ENCODE results near the gene FAM43B. TPM values are rescaled to one million over a fixed set of nuclear protein-coding genes. Genes with fewer than 3 reads are reported as not detected.

Gene FAM43B
- total RNA-seq, 3 donors from 2014 or later: 0.16 to 0.33 (median 0.29) TPM

DNA sequence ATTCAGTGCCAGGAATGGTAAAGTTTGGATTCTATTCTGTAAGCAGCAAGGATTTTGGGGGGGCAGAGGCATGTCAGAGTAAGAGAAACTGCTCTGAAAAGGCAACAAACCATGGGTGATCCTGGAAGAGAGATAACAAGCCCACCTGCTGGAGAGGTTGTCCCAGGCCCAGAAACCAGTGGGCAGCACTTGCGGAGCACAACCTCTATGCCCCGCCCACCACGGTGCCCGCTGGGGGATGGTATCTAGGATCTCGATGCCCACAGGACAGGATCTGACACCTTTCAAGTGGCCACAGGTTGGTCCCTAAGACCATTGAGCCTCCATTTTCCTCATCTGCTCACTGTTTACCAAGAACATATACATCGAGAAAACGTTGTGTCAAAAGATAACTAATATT, 24.2 kb upstream of the FAM43B start:
- no peak for DNase-seq (ENCODE audit: low spot score in 2 of 2)

DNA sequence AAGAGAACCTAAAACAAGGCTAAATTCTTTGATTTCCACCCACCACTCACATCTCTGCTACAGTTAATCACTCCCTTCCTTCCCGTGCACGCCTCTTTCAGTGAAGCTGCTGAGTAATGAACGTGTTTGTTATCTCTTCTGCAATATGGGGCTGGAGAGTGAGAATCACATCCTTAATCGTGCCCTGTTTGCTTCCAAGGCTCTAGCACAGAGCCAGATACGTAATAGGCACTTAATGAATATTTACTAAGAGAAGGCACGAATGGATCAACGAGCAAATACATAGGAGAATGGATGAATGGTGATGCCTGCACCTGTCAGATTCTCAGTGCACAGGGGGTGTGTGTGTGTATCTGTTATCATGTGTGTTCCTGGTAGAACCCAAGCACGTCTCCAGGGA, 22.1 kb upstream of the FAM43B start:
- no peaks in the 10 kb centered on the region for H3K4me1 ChIP-seq
- peaks cover 0 to 7% of the 10 kb centered on the region in 2 donors for H3K27me3 ChIP-seq
- no peak overlapping the region for H3K4me3 ChIP-seq
- no peaks in the 10 kb centered on the region for H3K36me3 ChIP-seq
- H3K27ac ChIP-seq: no peak overlapping the region
- intact Hi-C loops (cut with DNase I; ENCODE audit: low total_unique reads): loop anchor here (1.0 kb wide), 1 partner anchor 25 kb away; no protein-coding TSS in a partner anchor
- TF ChIP-seq POLR2AphosphoS5 (IDR thresholded peaks at IDR 0.05) (no peak), POLR2A (IDR thresholded peaks at IDR 0.05) (no peak)
- TF ChIP-seq, protein P1, sequence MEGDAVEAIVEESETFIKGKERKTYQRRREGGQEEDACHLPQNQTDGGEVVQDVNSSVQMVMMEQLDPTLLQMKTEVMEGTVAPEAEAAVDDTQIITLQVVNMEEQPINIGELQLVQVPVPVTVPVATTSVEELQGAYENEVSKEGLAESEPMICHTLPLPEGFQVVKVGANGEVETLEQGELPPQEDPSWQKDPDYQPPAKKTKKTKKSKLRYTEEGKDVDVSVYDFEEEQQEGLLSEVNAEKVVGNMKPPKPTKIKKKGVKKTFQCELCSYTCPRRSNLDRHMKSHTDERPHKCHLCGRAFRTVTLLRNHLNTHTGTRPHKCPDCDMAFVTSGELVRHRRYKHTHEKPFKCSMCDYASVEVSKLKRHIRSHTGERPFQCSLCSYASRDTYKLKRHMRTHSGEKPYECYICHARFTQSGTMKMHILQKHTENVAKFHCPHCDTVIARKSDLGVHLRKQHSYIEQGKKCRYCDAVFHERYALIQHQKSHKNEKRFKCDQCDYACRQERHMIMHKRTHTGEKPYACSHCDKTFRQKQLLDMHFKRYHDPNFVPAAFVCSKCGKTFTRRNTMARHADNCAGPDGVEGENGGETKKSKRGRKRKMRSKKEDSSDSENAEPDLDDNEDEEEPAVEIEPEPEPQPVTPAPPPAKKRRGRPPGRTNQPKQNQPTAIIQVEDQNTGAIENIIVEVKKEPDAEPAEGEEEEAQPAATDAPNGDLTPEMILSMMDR (IDR thresholded peaks at IDR 0.05): no peak
- H3K9me3 ChIP-seq: no peaks in the 10 kb centered on the region
- no peak for DNase-seq (ENCODE audit: low spot score in 2 of 2)

More for the DNA sequence above, 24.2 kb upstream of the FAM43B start:
- TF ChIP-seq, protein P1 (IDR thresholded peaks at IDR 0.05): no peak
- no peak for TF ChIP-seq POLR2AphosphoS5 (IDR thresholded peaks at IDR 0.05)
- no peak for TF ChIP-seq POLR2A (IDR thresholded peaks at IDR 0.05)
- H3K27me3 ChIP-seq: peaks cover 0 to 7% of the 10 kb centered on the region in 2 donors
- H3K36me3 ChIP-seq: no peaks in the 10 kb centered on the region
- H3K9me3 ChIP-seq: no peaks in the 10 kb centered on the region
- no peak overlapping the region for H3K27ac ChIP-seq
- intact Hi-C loops (cut with DNase I; ENCODE audit: low total_unique reads): no loop called here
- no peaks in the 10 kb centered on the region for H3K4me1 ChIP-seq
- no peak overlapping the region for H3K4me3 ChIP-seq

DNA sequence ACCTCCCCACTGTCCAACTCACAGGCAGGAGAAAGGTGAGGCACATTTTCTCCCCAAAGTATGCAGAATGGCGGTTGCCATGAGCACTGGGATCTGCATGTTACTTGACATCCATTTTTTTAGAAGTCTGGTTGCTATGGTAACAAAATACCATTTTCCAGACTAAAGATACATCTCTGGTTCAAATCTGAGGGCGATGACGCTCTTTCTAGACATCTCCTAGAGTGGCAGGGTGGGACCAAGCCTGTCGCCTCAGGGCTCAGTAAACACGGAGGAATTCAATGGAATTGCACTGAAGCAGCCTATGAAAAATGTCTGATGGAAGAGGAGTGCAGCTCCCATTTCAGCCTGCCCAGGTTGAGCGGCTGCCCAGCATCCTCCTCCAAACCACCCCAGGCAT, 21.5 kb upstream of the FAM43B start:
- TF ChIP-seq POLR2A (IDR thresholded peaks at IDR 0.05) (no peak), POLR2AphosphoS5 (IDR thresholded peaks at IDR 0.05) (no peak)
- TF ChIP-seq, protein P1 (IDR thresholded peaks at IDR 0.05): no peak
- no peaks in the 10 kb centered on the region for H3K4me1 ChIP-seq
- peaks cover 0 to 7% of the 10 kb centered on the region in 2 donors for H3K27me3 ChIP-seq
- no peak for DNase-seq (ENCODE audit: low spot score in 2 of 2)
- H3K4me3 ChIP-seq: no peak overlapping the region
- no peak overlapping the region for H3K27ac ChIP-seq
- H3K36me3 ChIP-seq: no peaks in the 10 kb centered on the region
- intact Hi-C loops (cut with DNase I; ENCODE audit: low total_unique reads): loop anchor here (1.0 kb wide), 1 partner anchor 24 kb away; no protein-coding TSS in a partner anchor
- H3K9me3 ChIP-seq: no peaks in the 10 kb centered on the region

DNA sequence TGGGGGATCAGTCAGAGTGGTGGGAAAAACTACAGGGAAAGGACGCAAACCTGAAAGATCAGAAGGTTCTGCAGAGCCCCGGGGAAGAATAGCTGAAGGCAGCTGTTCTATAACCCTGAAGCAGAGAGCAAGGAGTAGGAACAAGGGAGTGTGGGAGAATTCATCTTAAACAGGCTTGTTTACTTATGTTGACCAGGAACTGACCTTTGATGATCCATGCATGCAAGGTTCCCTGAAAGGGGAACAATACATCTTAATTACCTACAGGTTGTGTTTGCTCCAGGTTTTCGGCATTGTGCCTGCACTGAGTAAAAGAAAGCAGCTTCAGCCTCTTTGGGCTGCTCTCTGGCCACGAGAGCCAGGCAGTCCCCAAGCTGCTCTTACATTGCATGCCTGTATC, 18.7 kb upstream of the FAM43B start:
- no peaks in the 10 kb centered on the region for H3K9me3 ChIP-seq
- H3K27ac ChIP-seq: no peak overlapping the region
- H3K27me3 ChIP-seq: peaks cover 0 to 7% of the 10 kb centered on the region in 2 donors
- DNase-seq (ENCODE audit: low spot score in 2 of 2): no peak
- TF ChIP-seq POLR2AphosphoS5 (IDR thresholded peaks at IDR 0.05) (no peak), POLR2A (IDR thresholded peaks at IDR 0.05) (no peak)
- TF ChIP-seq, protein P1 (IDR thresholded peaks at IDR 0.05): no peak
- no peaks in the 10 kb centered on the region for H3K36me3 ChIP-seq
- intact Hi-C loops (cut with DNase I; ENCODE audit: low total_unique reads): no loop called here
- no peak overlapping the region for H3K4me3 ChIP-seq
- H3K4me1 ChIP-seq: no peaks in the 10 kb centered on the region

DNA sequence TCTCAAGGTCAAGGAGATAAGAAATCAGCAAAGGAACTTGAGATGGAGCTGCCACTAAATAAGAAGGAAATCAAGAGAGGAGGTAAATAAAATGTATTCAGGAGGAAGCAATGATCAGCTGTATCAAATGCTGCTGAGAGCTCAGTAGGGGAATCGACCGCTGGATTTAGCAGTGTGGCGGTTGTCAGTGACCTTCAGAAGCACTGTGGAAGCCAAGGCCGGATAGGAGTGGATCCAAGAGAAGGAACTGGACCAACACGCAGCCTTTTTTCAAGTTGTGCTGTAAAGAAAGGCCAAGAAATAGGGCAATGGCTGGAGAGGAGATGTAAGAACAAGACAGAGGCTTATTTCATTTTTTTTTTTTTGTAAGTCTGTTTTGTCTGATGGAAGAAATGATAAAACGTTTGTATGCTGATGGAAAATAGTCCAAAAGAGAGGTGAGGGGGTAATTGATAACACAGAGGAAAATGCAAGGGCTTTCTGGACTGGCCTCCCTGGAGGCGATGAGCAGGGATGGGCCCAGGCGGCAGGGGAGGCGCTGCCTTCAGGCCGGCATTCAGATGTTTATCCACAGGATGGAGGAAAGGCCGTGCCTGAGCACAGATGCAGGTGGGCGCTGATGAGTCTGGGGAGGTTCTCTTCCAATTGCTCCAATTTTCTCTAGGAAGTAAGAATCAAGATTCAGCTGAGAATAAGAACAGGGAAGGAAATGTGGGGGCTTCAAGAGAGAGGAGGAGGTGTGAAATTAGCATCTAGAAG, 17.5 kb upstream of the FAM43B start:
- Histone ChIP-seq H3K9me3 (no peaks in the 10 kb centered on the region), H3K36me3 (no peaks in the 10 kb centered on the region), H3K4me3 (no peak overlapping the region), H3K27ac (no peak overlapping the region), H3K4me1 (no peaks in the 10 kb centered on the region), H3K27me3 (no peaks in the 10 kb centered on the region)
- intact Hi-C loops (cut with DNase I; ENCODE audit: low total_unique reads): no loop called here
- DNase-seq (ENCODE audit: low spot score in 2 of 2): no peak
- TF ChIP-seq, protein P1 (IDR thresholded peaks at IDR 0.05): no peak
- no peak for TF ChIP-seq POLR2A (IDR thresholded peaks at IDR 0.05)
- no peak for TF ChIP-seq POLR2AphosphoS5 (IDR thresholded peaks at IDR 0.05)
